Fibroblast of skin of abdomen (primary cell): ENCODE data around the gene MPHOSPH9.
A peak's percentile ranks its signal among the peaks of the same experiment; 100 is the strongest.
"Not testable (repeated sequence)": the region's sequence is repeated elsewhere in the genome, so short reads cannot be mapped to it uniquely, and the experiment has no call there.

Experiments
- DNase-seq: peaks from one replicate; pipeline ENCODE4 v3.0.0-alpha.2; 2013

Gene MPHOSPH9

GRCh38 chr12:123260081-123260480, 27.1 kb upstream of the MPHOSPH9 start:
- DNase-seq = no peak

GRCh38 chr12:123258593-123258992, 25.7 kb upstream of the MPHOSPH9 start:
- no peak for DNase-seq

- no peak for DNase-seq
Measured at GRCh38 chr12:123254853-123255446, 22.0 kb upstream of the MPHOSPH9 start.

- no peak for DNase-seq
Measured at GRCh38 chr12:123253641-123254459, 20.9 kb upstream of the MPHOSPH9 start.

- DNase-seq = not testable (repeated sequence)
Measured at GRCh38 chr12:123252365-123252764, 19.4 kb upstream of the MPHOSPH9 start.

GRCh38 chr12:123251403-123252076, 18.6 kb upstream of the MPHOSPH9 start:
- DNase-seq = no peak

GRCh38 chr12:123250471-123251383, 17.8 kb upstream of the MPHOSPH9 start:
- DNase-seq = no peak

GRCh38 chr12:123248996-123249741, 16.2 kb upstream of the MPHOSPH9 start:
- DNase-seq = not testable (repeated sequence)

- DNase-seq = not testable (repeated sequence)
Measured at GRCh38 chr12:123248129-123248528, 15.2 kb upstream of the MPHOSPH9 start.

GRCh38 chr12:123245678-123246077, 12.7 kb upstream of the MPHOSPH9 start:
- no peak for DNase-seq

- no peak for DNase-seq
Measured at GRCh38 chr12:123243671-123244262, 10.8 kb upstream of the MPHOSPH9 start.

- no peak for DNase-seq
Measured at GRCh38 chr12:123242116-123242904, 9.4 kb upstream of the MPHOSPH9 start.

GRCh38 chr12:123238961-123239360, 6.0 kb upstream of the MPHOSPH9 start:
- no peak for DNase-seq

- DNase-seq = no peak
Measured at GRCh38 chr12:123238330-123238682, 5.4 kb upstream of the MPHOSPH9 start.

GRCh38 chr12:123237646-123238329, 4.8 kb upstream of the MPHOSPH9 start:
- peak; percentile 58 for DNase-seq

- DNase-seq = no peak
Measured at GRCh38 chr12:123233505-123234308, 766 bp upstream of the MPHOSPH9 start.

- DNase-seq = no peak
Measured at GRCh38 chr12:123232472-123232806, 502 bp downstream of the MPHOSPH9 start.

GRCh38 chr12:123231931-123232330, 1.0 kb downstream of the MPHOSPH9 start:
- no peak for DNase-seq

- DNase-seq = no peak
Measured at GRCh38 chr12:123229051-123229450, 3.9 kb downstream of the MPHOSPH9 start.
